ENCODE results near the gene ANXA1. TPM values are rescaled to one million over a fixed set of nuclear protein-coding genes. Genes with fewer than 3 reads are reported as not detected.

Gene ANXA1
- total RNA-seq, 3 donors from 2014 or later, result 364 to 729 (median 628) TPM

GRCh38 chr9:73158723-73159122 is 7.1 kb downstream of the ANXA1 start:
- TF ChIP-seq POLR2A (IDR thresholded peaks at IDR 0.05) (no peak), POLR2AphosphoS5 (IDR thresholded peaks at IDR 0.05) (no peak), CTCF (IDR thresholded peaks at IDR 0.05) (no peak)
- Histone ChIP-seq H3K36me3 (peaks cover 10% of the 10 kb centered on the region), H3K27ac (peak overlapping the region in 1 of 2 donors; percentile 34), H3K27me3 (no peaks in the 10 kb centered on the region), H3K9me3 (no peaks in the 10 kb centered on the region), H3K4me3 (peak overlapping the region in 1 of 3 donors; percentile 19), H3K4me1 (peaks cover 0 to 8% of the 10 kb centered on the region in 2 donors)
- intact Hi-C loops (cut with DNase I; ENCODE audit: low total_unique reads), result no loop called here
- DNase-seq (ENCODE audit: low spot score in 2 of 2), result no peak

GRCh38 chr9:73160868-73161267 is 9.2 kb downstream of the ANXA1 start:
- H3K9me3 ChIP-seq, result no peaks in the 10 kb centered on the region
- H3K27me3 ChIP-seq, result no peaks in the 10 kb centered on the region
- peaks cover 14% of the 10 kb centered on the region for H3K36me3 ChIP-seq
- TF ChIP-seq POLR2A (IDR thresholded peaks at IDR 0.05) (no peak), POLR2AphosphoS5 (IDR thresholded peaks at IDR 0.05) (no peak), CTCF (IDR thresholded peaks at IDR 0.05) (no peak)
- no peak overlapping the region for H3K4me3 ChIP-seq
- peaks cover 0 to 8% of the 10 kb centered on the region in 2 donors for H3K4me1 ChIP-seq
- no peak overlapping the region for H3K27ac ChIP-seq
- no peak for DNase-seq (ENCODE audit: low spot score in 2 of 2)
- intact Hi-C loops (cut with DNase I; ENCODE audit: low total_unique reads), result no loop called here

- H3K4me3 ChIP-seq, result no peak overlapping the region
- H3K27ac ChIP-seq, result peak overlapping the region in 1 of 2 donors; percentile 15
- intact Hi-C loops (cut with DNase I; ENCODE audit: low total_unique reads), result no loop called here
- peaks cover 23% of the 10 kb centered on the region for H3K36me3 ChIP-seq
- TF ChIP-seq CTCF (IDR thresholded peaks at IDR 0.05), result no peak
- TF ChIP-seq POLR2A (IDR thresholded peaks at IDR 0.05), result no peak
- no peak for TF ChIP-seq POLR2AphosphoS5 (IDR thresholded peaks at IDR 0.05)
- H3K4me1 ChIP-seq, result no peaks in the 10 kb centered on the region
- no peaks in the 10 kb centered on the region for H3K27me3 ChIP-seq
- DNase-seq (ENCODE audit: low spot score in 2 of 2), result no peak
- no peaks in the 10 kb centered on the region for H3K9me3 ChIP-seq
Measured at GRCh38 chr9:73162987-73163768, 11.5 kb downstream of the ANXA1 start.

- H3K27me3 ChIP-seq, result no peaks in the 10 kb centered on the region
- H3K27ac ChIP-seq, result no peak overlapping the region
- peaks cover 30% of the 10 kb centered on the region for H3K36me3 ChIP-seq
- H3K4me3 ChIP-seq, result no peak overlapping the region
- H3K4me1 ChIP-seq, result no peaks in the 10 kb centered on the region
- no peaks in the 10 kb centered on the region for H3K9me3 ChIP-seq
- no peak for DNase-seq (ENCODE audit: low spot score in 2 of 2)
- TF ChIP-seq POLR2AphosphoS5 (IDR thresholded peaks at IDR 0.05) (no peak), CTCF (IDR thresholded peaks at IDR 0.05) (no peak), POLR2A (IDR thresholded peaks at IDR 0.05) (no peak)
- intact Hi-C loops (cut with DNase I; ENCODE audit: low total_unique reads), result no loop called here
Measured at GRCh38 chr9:73165911-73166310, 14.2 kb downstream of the ANXA1 start.

GRCh38 chr9:73166468-73166867 is 14.8 kb downstream of the ANXA1 start:
- peak overlapping the region in 1 of 2 donors; percentile 11 for H3K27ac ChIP-seq
- no peaks in the 10 kb centered on the region for H3K9me3 ChIP-seq
- TF ChIP-seq POLR2AphosphoS5 (IDR thresholded peaks at IDR 0.05), result no peak
- TF ChIP-seq CTCF (IDR thresholded peaks at IDR 0.05), result no peak
- no peak for TF ChIP-seq POLR2A (IDR thresholded peaks at IDR 0.05)
- no peak for DNase-seq (ENCODE audit: low spot score in 2 of 2)
- intact Hi-C loops (cut with DNase I; ENCODE audit: low total_unique reads), result no loop called here
- no peaks in the 10 kb centered on the region for H3K27me3 ChIP-seq
- H3K4me1 ChIP-seq, result no peaks in the 10 kb centered on the region
- H3K4me3 ChIP-seq, result no peak overlapping the region
- peaks cover 26% of the 10 kb centered on the region for H3K36me3 ChIP-seq
